UCSD-AML1 (cell line): ENCODE results near the gene IFI35.
"Not testable (repeated sequence)": the region's sequence is repeated elsewhere in the genome, so short reads cannot be mapped to it uniquely, and the experiment has no call there.

Source experiments
- DNase-seq: peaks from one replicate; lab custom pipeline; 2025; ENCODE audit not compliant: unreplicated experiment; lab: John Stamatoyannopoulos, UW

IFI35 gene

GRCh38 chr17:43006639-43007551 is at the start of gene IFI35:
Gene IFI35, plus strand, starts transcription at chr17:43006784. Its CDS starts 164 bp downstream, at chr17:43006948.
- DNase-seq: peak; percentile 84

GRCh38 chr17:42964161-42964932 is 42.2 kb upstream of the IFI35 start, which contains the start of gene AARSD1:
Gene AARSD1, minus strand, starts transcription at chr17:42964454. Its CDS starts 14 bp downstream, at chr17:42964440.
- DNase-seq: peak; percentile 86

GRCh38 chr17:42967925-42968324 is 38.7 kb upstream of the IFI35 start:
- DNase-seq: no peak

- no peak for DNase-seq
These were observed 37.5 kb upstream of the IFI35 start for GRCh38 chr17:42969001-42969581.

- no peak for DNase-seq
These were observed 35.0 kb upstream of the IFI35 start for GRCh38 chr17:42971589-42971988.

- not testable (repeated sequence) for DNase-seq
These were observed 33.3 kb upstream of the IFI35 start for GRCh38 chr17:42973323-42973722.

GRCh38 chr17:42975265-42975664 is 31.3 kb upstream of the IFI35 start:
- no peak for DNase-seq

GRCh38 chr17:42975701-42976100 is 30.9 kb upstream of the IFI35 start:
- not testable (repeated sequence) for DNase-seq

GRCh38 chr17:42979511-42980273 is 26.9 kb upstream of the IFI35 start, which contains the start of gene PTGES3L:
Gene PTGES3L, minus strand, starts transcription at chr17:42980080. Its CDS starts 27 bp downstream, at chr17:42980053.
- DNase-seq: peak; percentile 66

GRCh38 chr17:42980274-42980765 is 26.3 kb upstream of the IFI35 start, which contains the start of gene RUNDC1:
Gene RUNDC1, plus strand, starts transcription at chr17:42980565. Its CDS starts 12 bp downstream, at chr17:42980577.
- DNase-seq: peak; percentile 92

GRCh38 chr17:42980766-42981397 is 25.7 kb upstream of the IFI35 start:
- DNase-seq: peak; percentile 52

- no peak for DNase-seq
These were observed 24.3 kb upstream of the IFI35 start for GRCh38 chr17:42982266-42982665.

GRCh38 chr17:42985225-42985624 is 21.4 kb upstream of the IFI35 start:
- no peak for DNase-seq

GRCh38 chr17:42989141-42989540 is 17.4 kb upstream of the IFI35 start:
- DNase-seq: no peak

- no peak for DNase-seq
These were observed 16.6 kb upstream of the IFI35 start for GRCh38 chr17:42989726-42990652.

- no peak for DNase-seq
These were observed 15.1 kb upstream of the IFI35 start for GRCh38 chr17:42991471-42991870.

GRCh38 chr17:42992872-42993271 is 13.7 kb upstream of the IFI35 start:
- DNase-seq: no peak

- DNase-seq: not testable (repeated sequence)
These were observed 12.7 kb upstream of the IFI35 start for GRCh38 chr17:42993913-42994312.
